GM12801 (cell line): Measurements from ENCODE around the gene FHIT.

Experiments
- TF ChIP-seq, protein P1 (sequence below): IDR thresholded peaks from one replicate; pipeline ENCODE4 v1.5.1; 2011; ENCODE audit warnings: control low read depth; ENCODE audit not compliant: insufficient read length; ENCODE audit errors: extremely low read depth

The FHIT gene

DNA sequence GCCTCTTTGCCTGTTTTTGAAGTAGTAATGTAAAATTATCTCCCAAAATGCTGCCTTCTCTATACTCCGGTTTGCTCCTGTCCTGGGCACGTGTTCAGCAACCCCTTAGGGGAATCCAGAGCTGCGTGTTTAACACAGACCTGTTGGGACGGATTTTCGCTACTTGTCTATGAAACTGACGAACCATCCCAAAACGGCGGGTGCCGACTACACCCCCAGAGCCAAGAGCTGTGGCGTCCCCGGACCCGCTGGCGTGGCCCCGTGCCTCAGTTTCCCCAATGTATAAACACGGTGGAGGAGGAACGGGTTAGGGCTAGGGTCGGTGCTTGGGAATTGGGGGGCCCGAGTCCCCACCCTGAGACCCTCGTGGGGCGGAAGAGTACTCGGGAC lies 473 bp downstream of the FHIT start:
- TF ChIP-seq, protein P1, sequence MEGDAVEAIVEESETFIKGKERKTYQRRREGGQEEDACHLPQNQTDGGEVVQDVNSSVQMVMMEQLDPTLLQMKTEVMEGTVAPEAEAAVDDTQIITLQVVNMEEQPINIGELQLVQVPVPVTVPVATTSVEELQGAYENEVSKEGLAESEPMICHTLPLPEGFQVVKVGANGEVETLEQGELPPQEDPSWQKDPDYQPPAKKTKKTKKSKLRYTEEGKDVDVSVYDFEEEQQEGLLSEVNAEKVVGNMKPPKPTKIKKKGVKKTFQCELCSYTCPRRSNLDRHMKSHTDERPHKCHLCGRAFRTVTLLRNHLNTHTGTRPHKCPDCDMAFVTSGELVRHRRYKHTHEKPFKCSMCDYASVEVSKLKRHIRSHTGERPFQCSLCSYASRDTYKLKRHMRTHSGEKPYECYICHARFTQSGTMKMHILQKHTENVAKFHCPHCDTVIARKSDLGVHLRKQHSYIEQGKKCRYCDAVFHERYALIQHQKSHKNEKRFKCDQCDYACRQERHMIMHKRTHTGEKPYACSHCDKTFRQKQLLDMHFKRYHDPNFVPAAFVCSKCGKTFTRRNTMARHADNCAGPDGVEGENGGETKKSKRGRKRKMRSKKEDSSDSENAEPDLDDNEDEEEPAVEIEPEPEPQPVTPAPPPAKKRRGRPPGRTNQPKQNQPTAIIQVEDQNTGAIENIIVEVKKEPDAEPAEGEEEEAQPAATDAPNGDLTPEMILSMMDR, result no peak

DNA sequence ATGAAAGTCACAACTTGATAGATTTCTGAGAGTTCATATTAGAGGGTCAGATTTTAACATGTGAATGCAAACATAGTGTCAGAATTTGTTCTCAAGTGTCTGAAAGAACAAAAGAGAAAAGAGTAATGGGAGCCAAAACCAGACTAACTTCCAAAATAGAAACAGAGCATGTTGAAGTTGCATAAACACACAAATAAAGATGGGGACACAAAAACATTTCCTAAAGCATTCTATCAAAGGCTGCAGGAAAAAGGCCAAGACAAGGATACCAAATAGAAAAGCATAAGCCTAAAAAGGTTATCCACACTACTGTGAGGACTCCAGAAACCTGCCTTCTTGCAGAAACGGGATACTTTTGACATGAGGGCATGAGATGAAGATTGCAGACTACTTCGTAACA lies 2.8 kb downstream of the FHIT start:
- TF ChIP-seq, protein P1, result no peak

DNA sequence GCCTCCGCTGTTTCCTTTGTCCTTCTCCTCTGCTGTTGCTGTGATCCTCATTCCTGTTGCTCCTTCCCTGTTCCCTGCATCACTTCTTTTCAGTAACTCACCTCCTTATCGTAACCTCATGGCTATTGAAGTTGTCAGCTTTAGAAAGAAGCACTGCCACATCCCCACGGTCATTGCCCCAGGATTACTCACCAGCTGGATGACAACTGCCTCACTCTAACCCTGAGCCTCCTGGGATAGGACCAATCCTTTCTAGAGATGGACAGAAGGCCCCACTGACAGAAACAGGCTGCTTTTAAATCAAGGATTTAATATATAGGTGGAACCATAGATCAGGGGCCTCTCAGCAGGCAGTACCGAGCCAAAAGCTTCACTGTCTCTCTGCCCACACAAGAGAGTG lies 4.1 kb downstream of the FHIT start:
- TF ChIP-seq, protein P1, result no peak

DNA sequence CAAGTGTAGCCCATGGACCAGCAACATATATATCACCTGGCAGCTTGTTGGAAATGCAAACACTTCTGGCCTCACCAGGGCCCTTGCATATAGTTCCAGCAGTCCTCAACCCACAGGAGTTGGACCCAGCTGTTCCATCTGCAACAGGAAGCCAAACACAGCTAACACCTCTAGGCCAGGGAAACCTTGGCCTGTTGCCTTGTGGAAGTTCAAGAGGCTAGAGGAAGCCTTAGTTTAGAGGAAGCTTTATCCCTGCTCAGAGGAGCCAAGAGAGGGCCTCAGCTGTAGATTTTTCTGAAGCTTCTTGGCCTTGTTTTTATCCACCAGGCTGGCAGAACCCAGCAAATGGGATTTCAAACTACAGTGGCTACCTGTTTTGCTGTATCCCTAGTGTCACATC lies 11.4 kb downstream of the FHIT start:
- TF ChIP-seq, protein P1, result no peak

DNA sequence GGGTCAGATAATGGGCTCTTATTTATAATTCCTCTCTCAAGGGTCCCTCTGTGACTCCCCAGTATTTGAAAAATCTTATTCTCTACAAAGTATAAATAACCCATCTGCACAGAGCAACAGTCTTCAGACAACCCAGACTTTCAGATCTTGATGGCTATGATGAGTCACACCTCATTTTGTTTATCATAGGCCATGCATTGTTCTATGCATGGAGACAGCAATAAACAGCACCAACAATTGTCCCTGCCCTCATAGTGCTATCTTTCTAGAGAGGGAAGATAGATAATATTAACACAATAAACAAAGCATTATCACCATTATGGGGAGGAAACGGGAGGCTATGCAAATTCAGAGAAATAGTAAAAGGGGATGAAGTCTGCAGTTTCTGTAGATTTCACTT lies 13.4 kb downstream of the FHIT start:
- TF ChIP-seq, protein P1, result no peak

DNA sequence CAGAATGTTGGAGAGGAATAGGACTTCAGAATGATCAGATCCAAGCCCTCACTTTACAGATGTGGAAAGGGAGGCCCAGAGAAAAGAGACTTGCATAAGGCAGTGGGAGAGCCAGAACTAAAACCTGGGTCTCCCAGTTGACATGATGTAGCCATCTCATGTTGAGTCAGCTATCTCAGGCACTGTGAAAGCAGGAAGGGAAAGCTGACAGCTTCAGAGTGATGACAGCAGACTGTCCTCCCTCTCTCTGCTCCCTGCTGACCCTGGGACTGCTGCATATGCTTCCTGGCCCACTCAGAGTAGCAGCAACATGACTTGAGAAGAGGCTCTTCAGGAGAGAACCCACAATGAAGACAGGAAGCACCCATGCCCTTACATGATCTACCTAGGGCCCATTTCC lies 14.7 kb downstream of the FHIT start:
- TF ChIP-seq, protein P1, result no peak

DNA sequence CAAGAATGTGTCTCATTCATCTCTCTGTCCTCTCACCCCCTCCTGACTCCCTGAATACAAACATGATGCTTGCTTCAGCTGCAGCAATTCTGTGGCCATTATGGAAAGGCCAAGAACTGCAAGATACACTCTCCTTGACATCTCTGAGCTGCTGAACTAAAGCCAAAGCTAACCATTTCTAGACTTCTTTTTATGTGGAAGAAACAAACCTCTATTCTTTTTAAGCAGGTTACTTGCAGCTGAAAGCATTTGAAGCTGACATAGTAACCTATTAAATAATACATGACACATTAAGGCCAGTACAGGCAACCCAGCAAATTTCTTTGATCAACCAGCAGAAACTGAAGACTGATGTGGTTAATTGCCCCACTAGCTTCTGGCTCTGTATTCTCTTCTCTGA lies 17.5 kb downstream of the FHIT start:
- TF ChIP-seq, protein P1, result no peak

DNA sequence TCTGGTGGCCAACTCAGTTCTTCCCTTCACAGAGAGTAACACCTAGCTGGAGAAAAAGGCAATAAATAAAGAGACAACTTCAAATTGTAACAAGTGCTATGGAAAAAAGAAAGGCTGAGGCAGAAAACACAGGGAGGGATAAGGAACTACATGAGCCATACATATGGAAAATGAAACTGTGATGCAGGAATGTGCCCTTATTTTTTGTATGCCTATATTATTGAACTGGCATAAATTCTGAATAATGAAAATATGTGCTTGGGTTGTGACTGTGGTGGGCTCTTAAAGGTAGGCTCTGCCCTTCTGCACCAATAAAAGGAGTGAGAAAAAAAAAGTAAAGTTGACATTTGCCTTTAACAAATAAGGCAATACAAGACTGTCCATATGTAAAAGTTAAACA lies 19.6 kb downstream of the FHIT start:
- TF ChIP-seq, protein P1, result no peak
